ENCODE measurements around the gene AKT2. TPM values are rescaled to one million over a fixed set of nuclear protein-coding genes. Genes with fewer than 3 reads are reported as not detected.

The AKT2 gene
- total RNA-seq, 3 donors from 2014 or later = 98.4 to 139 (median 103) TPM

DNA sequence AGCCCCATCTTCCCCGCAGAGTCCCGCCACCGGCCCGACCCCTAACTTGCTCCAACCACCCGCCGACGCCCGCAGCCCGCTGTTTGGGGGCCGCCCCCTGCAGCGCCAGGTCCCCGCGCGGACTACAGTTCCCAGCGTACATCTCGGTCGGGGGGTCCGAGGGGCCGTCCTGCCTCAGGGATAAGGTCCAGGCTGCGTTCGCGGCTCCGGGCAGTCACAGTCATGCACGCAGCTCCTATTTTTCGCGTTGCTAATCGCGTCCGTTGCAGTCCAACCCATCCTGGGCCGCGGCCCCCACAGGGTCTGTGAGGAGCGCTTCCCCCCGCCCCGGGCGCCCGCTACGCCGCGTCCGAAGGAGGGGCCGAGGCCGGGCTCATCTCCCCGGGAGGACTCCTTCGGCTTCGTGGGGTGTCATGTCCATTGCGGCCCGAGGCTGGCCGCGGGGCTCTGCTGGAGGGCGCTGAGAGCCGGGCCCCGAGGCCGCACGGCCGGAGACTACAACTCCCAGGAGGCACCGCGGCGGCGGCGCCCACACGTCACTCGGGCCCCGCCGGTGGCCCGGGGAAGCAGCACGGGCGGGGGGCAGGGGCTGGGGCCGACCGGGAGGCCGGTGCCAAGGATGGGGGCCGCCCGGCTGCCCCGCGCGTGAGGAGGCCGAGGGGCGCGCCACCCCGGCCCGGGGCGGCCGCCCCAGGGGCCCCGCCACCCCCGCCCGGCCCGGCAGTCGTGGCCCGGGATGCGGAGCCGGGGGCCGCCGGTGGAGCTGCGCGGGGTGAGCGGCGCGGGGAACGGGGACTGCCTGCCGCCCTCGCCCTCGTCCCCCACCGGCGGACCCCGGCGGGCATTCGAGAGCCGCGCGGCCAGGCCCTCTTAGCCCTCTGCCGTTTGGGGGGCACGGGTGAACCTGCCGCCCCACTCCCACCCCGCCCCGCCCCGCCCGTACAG, 94.0 kb downstream of the AKT2 start, which contains the start of gene MAP3K10:
TSS of gene MAP3K10 (plus strand) at position 536 of the 945 bp plus-strand sequence. CDS start 606 bp downstream, outside the sequence.
- TF ChIP-seq, protein P1, sequence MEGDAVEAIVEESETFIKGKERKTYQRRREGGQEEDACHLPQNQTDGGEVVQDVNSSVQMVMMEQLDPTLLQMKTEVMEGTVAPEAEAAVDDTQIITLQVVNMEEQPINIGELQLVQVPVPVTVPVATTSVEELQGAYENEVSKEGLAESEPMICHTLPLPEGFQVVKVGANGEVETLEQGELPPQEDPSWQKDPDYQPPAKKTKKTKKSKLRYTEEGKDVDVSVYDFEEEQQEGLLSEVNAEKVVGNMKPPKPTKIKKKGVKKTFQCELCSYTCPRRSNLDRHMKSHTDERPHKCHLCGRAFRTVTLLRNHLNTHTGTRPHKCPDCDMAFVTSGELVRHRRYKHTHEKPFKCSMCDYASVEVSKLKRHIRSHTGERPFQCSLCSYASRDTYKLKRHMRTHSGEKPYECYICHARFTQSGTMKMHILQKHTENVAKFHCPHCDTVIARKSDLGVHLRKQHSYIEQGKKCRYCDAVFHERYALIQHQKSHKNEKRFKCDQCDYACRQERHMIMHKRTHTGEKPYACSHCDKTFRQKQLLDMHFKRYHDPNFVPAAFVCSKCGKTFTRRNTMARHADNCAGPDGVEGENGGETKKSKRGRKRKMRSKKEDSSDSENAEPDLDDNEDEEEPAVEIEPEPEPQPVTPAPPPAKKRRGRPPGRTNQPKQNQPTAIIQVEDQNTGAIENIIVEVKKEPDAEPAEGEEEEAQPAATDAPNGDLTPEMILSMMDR (IDR thresholded peaks at IDR 0.05) = no peak
- Histone ChIP-seq H3K36me3 (ENCODE audit: low read depth) (no peaks in the 10 kb centered on the region), H3K4me1 (ENCODE audit: low read depth) (peaks cover 11% of the 10 kb centered on the region), H3K9me3 (no peaks in the 10 kb centered on the region), H3K4me3 (peak within 1 kb of the TSS; percentile 68)
- ATAC-seq (peak; percentile 92), DNase-seq (peak; percentile 79 to 88 (median 84))
- intact Hi-C loops (cut with DNase I, micrococcal nuclease) = no loop called here

DNA sequence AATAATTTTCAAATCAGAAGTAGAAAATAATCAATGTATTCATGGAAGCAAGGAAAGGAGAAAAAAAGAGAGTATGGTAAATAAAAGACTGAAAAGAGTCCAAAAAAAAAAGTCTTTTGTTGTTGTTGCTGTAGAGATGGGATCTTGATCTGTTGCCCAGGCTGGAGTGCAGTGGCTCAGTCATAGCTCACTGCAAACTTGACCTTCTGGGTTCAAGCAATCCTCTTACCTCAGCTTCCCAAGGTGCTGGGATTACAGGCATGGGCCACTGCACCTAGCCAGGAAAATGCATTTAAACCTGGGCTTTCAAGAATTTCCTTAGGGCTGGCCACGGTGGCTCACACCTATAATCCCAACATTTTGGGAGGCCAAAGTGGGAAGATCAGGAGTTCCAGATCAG, 100.9 kb downstream of the AKT2 start:
- Histone ChIP-seq H3K4me3 (no peak overlapping the region), H3K9me3 (no peaks in the 10 kb centered on the region), H3K36me3 (ENCODE audit: low read depth) (no peaks in the 10 kb centered on the region), H3K4me1 (ENCODE audit: low read depth) (no peaks in the 10 kb centered on the region)
- TF ChIP-seq, protein P1 (IDR thresholded peaks at IDR 0.05) = no peak
- ATAC-seq (no peak), DNase-seq (no peak)
- intact Hi-C loops (cut with DNase I, micrococcal nuclease) = no loop called here

Small RNA genes lying within 50 kb of the gene (microRNA-seq; reads per million reads assigned to microRNA genes)
- gene MIR641 = 12.6 reads per million, percentile 37 among the genes with 10 or more reads in this experiment

Other genes starting within 250 kb of the AKT2 start
- gene ZNF780B, start 229.1 kb downstream of the AKT2 start, total RNA-seq = 10 to 100 TPM; 16.9 to 30.9 (median 21.8) TPM
- 10 to 100 TPM; 15.9 to 17.7 (median 17.3) TPM for gene ZNF780A, start 194.4 kb downstream of the AKT2 start, total RNA-seq
- gene MAP3K10, start 93.9 kb downstream of the AKT2 start, total RNA-seq = 10 to 100 TPM; 11.0 to 23.3 (median 12.2) TPM
- 1 to 10 TPM in 1 of 3 donors, not detected in 2; 2.0 TPM for gene TTC9B, start 67.0 kb downstream of the AKT2 start, total RNA-seq
- gene CCNP, start 58.7 kb downstream of the AKT2 start, total RNA-seq = under 1 TPM in 2 of 3 donors, not detected in 1; 0.34 to 0.63 TPM
- 10 to 100 TPM; 12.1 to 21.2 (median 12.5) TPM for gene C19orf47, start 63.1 kb upstream of the AKT2 start, total RNA-seq
- gene PLD3, start 63.4 kb upstream of the AKT2 start, total RNA-seq = 100 to 1,000 TPM; 120 to 158 (median 120) TPM
- gene HIPK4, start 104.8 kb upstream of the AKT2 start, total RNA-seq = under 1 TPM in 1 of 3 donors, not detected in 2; 0.19 TPM
- 1 to 10 TPM; 1.1 to 6.8 (median 1.7) TPM for gene PRX, start 128.0 kb upstream of the AKT2 start, total RNA-seq
- gene SERTAD1, start 140.6 kb upstream of the AKT2 start, total RNA-seq = 10 to 100 TPM; 12.1 to 16.7 (median 14.0) TPM
- 10 to 100 TPM; 39.3 to 55.4 (median 46.2) TPM for gene SERTAD3, start 159.0 kb upstream of the AKT2 start, total RNA-seq
- gene BLVRB, start 180.4 kb upstream of the AKT2 start, total RNA-seq = 10 to 100 TPM; 70.9 to 87.6 (median 76.8) TPM
- 1 to 10 TPM in 1 of 3 donors, under 1 TPM in 2; 0.29 to 4.1 (median 0.82) TPM for gene SPTBN4, start 181.7 kb upstream of the AKT2 start, total RNA-seq

All from mucosa of descending colon (tissue), 3 donors.